NCI-H345 treated with DMSO at 0.1 percent for 48 hours (cell line): ENCODE data around the gene SLC25A22.

Source experiments
- DNase-seq: peaks from one replicate; lab custom pipeline; 2025; ENCODE audit not compliant: unreplicated experiment; lab: John Stamatoyannopoulos, UW

The SLC25A22 gene

DNA sequence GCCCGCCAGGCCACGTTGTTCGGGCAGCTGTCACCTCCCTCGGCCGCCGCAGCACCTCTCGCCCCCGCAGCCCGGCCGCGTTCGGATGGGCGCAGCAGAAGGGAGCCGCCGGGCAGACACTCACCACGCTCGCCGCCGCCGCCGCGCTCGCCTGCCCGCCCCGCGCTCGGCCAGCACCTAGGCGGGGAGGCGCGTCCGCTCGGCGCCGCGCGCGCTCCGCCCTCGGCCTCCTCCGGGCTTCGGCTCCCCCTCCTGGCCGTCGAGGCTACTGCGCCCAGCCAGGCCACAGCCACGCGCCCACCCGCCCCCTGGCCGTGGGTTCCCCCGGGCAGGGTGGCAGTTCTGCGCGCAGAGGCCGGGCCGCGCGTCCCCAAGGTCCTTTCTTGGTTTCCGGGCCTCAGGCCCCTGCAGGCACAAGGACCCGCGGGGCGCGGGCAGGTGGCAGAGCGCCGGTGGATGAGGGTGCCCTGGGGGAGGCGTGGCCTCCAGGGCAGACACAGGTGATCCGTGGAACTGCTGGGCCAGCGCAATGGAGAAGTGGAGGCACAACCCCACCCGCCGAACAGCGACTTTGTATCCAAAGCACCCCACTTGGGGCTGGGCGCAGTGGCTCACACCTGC is at the start of gene SLC25A22:
Gene SLC25A22 (minus strand): TSS at position 189 of the 621 bp plus-strand sequence. CDS start 3,275 bp downstream, outside the sequence.
- DNase-seq = peak; percentile 70

DNA sequence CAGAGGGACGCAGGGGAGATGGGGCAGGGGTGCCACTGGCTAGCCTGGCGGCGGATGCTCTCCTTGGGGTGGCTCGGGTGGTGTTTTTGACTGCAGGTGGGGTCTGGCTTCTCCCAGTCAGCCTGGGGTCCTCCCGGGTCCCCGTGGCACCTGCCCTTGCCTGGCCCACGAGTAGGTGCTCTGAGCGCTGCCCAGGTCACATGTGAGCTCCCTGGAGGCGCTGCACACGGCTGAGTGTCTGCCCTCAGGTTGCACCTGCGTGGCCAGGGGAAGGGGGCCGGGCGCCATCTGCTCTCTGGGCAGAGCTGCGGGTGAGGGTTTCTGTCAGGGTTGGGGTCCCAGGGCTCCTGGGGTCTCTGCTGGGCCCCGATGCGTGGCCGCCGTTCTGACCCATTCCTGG is 49.8 kb upstream of the SLC25A22 start:
- no peak for DNase-seq

DNA sequence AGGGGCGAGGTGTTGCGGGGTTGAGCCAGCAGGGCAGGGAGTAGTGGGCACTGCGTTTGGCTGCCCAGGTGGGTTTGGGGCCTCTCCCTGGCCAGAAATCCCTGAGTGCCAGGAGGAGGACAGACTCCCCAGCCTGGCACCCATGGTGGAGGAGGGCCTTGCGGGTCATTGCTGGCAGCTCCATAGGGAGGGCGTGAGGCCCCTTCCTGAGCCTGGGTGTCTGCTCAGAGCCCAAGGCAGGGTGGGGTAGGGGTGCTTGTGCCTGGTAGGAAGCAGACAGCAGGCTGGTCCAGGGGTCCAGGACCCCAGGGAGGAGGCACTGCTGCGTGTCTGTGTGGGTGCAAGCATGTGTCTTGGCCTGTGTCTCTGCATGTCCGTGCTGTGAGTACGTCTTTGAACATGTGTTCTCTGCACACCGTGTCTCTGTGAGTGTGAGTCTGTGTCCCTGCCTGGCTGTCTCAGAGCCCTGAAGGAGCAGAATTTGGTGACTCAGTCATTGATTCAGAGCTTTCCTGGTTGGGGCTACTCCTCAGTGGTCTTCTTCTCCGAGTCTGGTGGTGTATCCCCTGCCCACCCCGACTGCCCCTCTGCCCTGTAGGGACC is 48.5 kb upstream of the SLC25A22 start:
- DNase-seq = no peak

GRCh38 chr11:845872-846495 is 47.9 kb upstream of the SLC25A22 start:
- no peak for DNase-seq

DNA sequence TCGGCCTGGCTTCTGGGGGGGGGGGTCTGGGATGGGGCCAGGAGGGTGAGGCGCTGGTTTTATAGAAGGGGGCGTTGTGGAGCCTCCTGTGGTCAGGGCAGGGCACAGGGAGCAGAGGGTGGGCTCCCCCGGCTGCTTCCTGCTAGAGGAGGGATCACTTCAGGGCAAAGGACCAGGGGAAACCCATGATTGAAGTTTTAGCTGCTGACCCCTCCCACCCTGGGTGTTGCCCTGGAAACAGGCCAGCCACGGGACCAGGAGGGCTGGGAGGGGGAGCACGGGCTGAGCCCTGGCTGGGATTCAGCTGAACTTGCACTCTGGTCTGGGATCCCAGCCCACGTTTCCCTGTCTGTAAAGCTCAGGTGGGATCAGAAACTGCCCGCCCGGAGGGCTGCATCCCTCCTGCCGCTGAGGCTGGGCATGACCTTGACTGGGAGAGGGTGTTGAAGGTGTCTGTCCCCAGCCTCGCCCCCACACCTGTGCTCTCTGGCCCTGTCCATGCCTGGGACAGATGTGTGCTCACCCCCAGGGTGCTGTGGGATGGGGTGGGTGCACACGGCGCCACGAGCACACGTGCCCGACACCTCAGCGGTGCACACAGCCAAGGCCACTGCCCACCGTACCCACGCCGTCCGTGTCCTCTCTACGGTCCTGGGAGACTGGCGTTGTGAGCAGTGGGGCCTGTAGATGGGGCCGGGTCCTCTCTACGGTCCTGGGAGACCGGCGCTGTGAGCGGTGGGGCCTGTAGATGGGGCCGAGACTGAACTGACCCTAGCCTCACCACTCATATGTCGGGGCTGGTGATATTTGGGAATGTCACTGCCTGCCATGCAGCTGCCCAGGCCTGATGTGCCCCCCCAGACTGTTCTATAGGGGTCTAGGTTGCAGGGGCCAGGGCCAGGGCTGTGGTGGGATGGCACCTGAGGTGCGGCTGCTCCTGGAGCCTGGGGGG is 46.9 kb upstream of the SLC25A22 start:
- DNase-seq = no peak

DNA sequence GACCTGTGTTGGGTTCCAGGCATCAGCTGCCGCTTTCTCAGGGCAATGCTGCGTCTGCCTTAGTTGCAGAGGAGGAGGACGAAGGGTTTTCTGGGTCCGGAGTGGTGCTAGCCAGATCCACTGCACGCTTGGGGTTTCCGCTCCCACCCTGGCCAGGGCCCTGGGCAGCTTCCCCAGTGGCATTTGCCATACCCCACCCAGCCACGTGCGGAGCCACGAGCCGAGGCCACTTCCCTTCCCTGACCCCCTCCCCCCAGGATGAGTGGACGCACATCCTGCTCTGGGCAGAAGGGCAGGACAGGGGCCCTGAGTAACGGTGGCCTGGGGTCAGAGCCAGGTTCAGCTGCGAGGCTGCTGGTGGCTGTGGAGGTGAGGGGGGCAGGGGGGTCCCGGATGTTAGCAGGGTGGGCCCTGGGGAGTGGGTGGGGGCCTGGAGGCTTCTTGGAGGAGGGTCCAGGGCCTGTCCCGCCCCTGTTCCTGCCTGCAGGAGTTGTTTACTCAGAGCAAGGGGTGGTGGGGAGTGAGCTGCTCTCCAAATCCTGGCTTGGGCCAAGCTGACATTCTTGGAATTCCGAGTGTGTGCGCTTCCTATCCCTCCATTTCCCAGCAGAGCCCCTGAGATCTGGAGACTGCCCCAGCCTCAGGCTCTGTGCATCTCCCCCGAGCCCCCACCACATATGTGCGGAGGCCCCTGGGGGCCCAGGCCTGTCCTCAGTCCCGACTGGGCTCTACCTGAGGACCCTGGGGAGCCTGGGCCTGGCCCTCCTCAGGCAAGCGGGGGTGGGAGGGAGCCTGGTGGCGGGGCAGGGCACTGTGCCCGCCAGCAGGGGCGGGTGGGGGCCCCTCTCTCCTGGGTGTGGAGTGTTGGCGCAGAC is 46.0 kb upstream of the SLC25A22 start:
- no peak for DNase-seq

GRCh38 chr11:843086-843734 is 45.1 kb upstream of the SLC25A22 start:
- DNase-seq = no peak

DNA sequence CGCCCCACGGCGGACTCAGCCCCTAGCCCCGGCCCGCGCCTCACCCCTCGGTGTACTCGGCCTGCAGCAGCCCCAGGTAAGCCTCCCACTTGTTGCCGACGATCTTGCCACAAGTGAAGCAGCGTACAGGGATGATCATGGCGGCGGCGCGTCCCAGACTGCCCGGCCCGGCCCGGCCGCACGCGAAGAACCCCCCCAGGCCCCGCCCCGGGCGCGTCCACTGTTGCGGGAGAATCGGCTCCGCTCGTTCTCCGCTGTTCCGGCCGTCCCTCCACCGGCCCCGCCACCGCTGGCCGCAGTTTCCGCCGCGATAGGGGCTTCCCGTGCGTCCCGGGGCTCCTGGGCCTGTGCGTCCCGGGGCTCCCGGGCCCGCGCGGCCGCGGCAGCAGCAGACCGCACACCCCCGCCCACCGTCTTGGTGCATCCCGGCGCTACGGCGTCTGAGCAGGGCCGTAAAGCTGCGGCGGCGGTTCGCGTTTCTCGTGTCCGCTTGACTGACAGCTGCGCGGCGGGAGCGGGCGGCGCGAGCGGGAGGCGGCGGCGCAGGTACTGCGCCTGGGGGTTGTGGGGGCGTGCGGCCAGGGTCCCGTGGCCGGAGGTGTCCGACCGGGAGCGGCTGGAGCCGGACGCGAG is 44.4 kb upstream of the SLC25A22 start, which contains the start of the genes POLR2L and TSPAN4:
Gene POLR2L (minus strand): TSS at position 160 of the 633 bp plus-strand sequence. CDS start 21 bp downstream, at position 139.
Gene TSPAN4 (plus strand): TSS at position 483 of the 633 bp plus-strand sequence. CDS start 7,453 bp downstream, outside the sequence.
- peak; percentile 58 for DNase-seq

DNA sequence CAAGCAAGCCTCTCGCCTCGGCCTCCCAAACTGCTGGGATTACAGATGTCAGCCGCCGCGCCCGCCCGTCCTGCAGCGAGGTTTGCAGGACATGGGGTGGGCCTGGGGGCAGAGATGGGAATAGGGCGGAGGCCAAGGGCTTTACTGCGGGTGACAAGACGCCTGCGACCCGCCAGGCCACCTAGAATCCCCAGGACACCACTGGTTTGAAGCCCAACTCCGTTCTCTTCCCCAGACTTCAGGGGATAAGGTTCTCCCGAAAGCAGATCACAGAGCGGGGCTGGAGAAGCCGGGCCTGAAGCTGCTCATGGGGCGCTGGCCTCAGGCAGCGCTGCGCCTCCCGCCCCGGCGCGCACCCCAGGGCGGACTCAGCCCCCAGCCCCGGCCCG is 43.9 kb upstream of the SLC25A22 start:
- no peak for DNase-seq

GRCh38 chr11:839875-840617 is 42.0 kb upstream of the SLC25A22 start:
- DNase-seq = no peak

DNA sequence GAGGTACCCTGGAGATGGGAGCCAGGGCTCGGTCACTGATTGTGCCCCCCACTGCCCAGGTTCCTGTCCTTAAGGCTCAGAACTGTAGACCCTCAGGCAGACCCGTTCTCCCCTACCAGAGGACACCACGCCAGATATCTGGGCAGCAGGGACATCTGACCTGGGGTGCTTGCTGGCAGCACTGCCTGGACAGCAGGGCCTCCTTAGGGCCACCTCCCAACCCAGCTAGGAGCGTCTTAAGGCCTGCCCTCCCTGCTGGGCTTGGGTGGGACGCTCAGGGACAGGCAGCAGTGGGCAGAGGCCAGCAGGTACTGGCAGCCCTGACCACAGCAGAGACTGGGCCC is 41.2 kb upstream of the SLC25A22 start:
- DNase-seq = no peak

DNA sequence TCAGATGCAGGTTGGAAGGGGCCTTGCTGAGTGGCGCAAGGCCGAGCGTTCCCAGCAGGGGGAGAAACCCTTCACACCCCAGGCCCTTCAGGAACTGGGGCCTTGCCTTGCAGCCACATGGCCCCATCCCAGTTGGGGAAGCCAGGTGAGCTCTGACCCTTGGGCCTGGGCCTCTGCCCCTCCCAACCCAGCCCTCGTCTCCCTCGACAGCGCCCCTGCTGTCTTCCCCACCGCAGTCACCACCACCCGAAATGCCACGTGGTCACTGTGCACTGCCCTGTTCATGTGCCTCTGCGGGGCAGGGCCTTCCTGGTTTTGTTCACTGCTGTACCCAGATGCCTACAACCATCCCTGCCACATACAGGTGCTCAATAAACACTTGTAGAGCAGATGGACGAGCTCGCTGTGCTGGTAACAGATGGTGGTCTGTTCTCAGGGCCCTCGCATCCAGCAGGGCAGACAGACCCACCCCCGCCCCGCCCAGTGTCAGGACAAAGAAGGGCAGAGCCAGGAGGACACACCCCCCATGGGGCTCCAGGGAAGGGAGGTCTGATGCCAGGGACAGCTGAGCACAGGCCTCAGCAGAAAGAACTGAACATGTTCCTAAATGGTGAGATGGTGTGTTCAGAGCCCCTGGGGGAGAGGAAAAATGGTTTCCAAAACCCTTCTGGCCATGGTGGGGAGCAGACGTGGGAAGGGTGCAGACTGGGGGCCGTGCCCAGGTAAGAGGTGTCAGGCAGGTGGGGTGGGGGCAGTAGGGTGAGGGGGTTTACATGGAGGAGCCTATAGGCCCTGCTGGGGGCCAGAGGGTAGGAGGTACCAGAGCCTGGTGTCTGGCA is 40.6 kb upstream of the SLC25A22 start:
- DNase-seq = no peak

DNA sequence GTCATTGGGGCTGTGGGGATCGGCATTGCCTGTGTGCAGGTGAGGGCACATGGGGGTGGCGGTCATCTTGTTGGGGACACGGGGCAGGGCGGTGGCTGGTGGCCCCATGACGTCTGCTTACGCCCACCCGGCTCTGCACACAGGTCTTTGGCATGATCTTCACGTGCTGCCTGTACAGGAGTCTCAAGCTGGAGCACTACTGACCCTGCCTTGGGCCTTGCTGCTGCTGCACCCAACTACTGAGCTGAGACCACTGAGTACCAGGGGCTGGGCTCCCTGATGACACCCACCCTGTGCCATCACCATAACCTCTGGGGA is 39.9 kb upstream of the SLC25A22 start:
- DNase-seq = no peak

DNA sequence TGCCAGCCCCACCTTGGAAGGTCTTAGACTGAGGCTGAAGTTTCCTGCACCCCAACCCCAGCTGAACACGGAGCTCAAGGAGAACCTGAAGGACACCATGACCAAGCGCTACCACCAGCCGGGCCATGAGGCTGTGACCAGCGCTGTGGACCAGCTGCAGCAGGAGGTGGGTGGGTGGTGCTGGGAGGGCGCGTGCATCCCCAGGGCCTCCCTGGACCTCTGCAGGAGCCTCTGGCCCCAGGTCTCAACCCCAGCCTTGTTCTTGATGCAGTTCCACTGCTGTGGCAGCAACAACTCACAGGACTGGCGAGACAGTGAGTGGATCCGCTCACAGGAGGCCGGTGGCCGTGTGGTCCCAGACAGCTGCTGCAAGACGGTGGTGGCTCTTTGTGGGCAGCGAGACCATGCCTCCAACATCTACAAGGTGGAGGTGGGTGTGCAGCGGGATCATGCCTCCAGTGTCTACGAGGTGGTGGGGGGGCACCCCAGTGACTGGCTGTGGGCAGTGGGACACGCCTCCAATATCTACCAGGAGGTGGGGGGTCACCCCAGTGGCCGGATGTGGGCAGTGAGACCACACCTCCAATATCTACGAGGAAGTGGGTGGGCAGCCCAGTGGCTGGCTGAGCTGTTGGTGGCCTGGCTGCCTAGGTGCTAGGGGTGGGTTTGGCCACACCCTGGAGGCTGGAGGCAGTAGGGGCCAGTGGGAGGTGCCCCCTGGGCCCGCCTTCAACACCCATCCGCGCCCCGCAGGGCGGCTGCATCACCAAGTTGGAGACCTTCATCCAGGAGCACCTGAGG is 39.3 kb upstream of the SLC25A22 start:
- no peak for DNase-seq

DNA sequence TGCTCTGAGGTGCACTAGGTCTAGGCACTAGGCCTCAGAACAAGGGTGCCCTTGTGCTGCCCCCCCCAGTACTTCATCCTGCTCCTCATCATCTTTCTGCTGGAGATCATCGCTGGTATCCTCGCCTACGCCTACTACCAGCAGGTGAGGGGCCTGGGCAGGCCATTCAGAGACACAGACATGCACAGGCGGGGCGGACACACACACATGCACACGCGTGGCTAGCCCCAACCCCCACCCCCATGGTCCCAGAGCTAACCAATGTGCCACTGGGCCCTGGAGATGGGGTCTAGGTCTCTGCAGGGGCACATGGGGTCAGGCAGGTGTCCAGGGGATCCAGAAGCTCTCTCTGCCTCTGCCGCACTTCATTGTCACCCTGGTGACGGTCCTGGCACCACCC is 38.6 kb upstream of the SLC25A22 start:
- DNase-seq = no peak

GRCh38 chr11:836274-836673 is 38.2 kb upstream of the SLC25A22 start:
- DNase-seq = no peak
